GM12875 (cell line): ENCODE measurements around the gene XPC.

Experiments used
- H3K4me3 ChIP-seq: one replicate; pipeline ENCODE4 v1.5.1; 2011; ENCODE audit warnings: low read depth, low read length, control low read depth
- TF ChIP-seq, protein P1 (sequence below): IDR thresholded peaks from 2 replicates; pipeline ENCODE4 v1.5.1; 2011; ENCODE audit warnings: low read depth, mild to moderate bottlenecking, control low read depth, inconsistent platforms, low read length, moderate library complexity, borderline replicate concordance; ENCODE audit not compliant: insufficient read depth

XPC gene

DNA sequence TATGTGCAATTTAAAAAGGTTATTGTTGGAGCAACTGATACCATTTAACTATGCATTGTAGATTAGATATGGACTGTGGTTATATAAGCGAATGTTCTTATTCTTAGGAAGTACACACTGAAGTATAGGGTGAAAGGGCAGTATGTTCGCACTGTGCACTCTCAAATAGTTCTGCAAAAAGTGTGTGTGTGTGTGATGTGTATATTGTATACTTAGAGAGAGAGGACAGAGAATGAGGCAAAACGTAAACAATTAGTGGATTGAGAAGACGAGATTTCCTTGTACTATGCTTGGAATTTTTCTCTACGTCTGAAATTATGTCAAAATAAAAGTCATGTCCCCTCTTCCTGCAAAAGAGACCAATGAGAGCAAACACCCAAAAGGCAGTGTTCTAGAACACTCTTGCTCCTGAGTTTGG, 30.6 kb upstream of the XPC start:
- no peak overlapping the region for H3K4me3 ChIP-seq
- TF ChIP-seq, protein P1, sequence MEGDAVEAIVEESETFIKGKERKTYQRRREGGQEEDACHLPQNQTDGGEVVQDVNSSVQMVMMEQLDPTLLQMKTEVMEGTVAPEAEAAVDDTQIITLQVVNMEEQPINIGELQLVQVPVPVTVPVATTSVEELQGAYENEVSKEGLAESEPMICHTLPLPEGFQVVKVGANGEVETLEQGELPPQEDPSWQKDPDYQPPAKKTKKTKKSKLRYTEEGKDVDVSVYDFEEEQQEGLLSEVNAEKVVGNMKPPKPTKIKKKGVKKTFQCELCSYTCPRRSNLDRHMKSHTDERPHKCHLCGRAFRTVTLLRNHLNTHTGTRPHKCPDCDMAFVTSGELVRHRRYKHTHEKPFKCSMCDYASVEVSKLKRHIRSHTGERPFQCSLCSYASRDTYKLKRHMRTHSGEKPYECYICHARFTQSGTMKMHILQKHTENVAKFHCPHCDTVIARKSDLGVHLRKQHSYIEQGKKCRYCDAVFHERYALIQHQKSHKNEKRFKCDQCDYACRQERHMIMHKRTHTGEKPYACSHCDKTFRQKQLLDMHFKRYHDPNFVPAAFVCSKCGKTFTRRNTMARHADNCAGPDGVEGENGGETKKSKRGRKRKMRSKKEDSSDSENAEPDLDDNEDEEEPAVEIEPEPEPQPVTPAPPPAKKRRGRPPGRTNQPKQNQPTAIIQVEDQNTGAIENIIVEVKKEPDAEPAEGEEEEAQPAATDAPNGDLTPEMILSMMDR, result no peak

DNA sequence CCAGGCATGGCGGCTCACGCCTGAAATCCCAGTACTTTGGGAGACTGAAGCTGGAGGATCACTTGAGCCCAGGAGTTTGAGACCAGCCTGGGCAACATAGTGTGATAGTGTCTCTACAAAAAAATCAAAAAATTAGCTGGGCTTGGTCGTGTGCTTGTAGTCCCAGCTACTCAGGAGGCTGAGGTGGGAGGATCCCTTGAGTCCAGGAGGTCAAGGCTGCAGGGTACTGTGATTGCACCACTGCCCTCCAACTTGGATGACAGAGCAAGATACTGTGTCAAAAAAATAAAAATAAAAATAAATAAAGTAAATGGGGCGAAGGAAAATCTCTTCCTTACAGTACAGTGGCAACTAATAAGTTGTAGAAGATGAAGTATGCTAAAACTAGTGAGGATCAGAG, 29.8 kb upstream of the XPC start:
- H3K4me3 ChIP-seq, result no peak overlapping the region
- TF ChIP-seq, protein P1, result no peak

DNA sequence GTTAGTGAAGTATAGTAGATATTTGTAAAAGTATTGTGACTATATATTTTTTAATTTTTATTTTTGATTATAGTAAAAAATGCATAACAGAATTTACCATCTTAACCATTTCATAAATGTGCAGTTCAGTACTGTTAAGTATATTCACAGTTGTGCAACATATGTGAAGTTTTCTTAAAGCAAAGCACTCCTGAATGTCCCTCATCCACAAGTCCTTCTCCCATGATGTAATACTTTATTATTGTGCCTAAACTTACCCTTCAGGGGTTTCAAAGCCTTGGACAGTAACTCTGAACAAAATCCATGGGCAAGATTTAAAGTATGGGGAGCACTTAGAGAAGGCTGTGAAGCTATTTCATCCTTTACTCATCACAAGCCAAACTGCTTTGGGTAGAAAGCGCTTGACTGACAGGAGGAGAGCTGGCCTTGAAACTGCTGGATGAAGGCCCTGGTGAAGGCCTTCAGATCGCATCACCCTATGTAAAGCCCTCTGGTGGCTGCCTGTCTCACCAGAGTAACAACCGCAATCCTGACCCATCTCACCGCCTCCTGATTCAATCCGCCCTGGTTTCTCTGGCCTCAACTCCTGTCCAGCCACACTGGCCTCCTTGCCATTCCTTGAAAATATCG, 28.3 kb upstream of the XPC start:
- TF ChIP-seq, protein P1, result no peak
- no peak overlapping the region for H3K4me3 ChIP-seq

DNA sequence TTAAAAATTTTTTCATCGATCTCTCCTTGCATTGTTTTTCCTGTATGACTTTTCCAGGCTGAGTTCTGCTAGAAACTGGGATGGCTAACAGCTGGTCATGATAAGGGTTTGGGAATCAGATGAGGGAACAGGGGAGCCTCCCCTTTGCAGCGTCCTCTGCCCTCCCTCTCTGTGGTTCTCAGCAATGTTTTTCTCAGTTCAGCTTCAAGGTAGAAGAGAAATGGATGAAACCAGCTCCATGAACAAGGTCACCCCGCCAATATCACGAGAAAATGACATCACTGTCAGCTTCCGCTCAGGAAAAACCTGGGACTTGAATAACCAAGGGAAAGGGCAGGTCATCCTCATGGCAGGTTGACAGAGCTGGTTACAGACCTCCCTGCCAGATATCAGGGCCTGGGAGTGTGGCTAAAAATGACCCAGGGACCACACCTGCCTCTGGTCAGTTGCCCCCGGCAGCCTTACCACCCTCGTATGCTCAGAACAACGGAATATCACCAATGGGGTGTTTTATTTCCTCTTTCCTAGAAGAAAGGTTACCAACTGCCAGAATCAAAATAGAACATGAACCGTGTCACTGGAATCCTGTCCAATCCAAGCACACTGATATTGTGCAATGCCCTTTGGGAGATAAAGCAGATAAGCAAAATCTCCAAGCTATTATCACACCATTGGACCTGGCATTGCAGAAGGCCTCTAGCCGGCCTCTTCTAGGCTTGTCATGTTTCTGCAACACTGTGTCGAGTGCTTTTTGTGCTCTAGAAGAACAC, 26.3 kb upstream of the XPC start:
- TF ChIP-seq, protein P1, result no peak
- no peak overlapping the region for H3K4me3 ChIP-seq

DNA sequence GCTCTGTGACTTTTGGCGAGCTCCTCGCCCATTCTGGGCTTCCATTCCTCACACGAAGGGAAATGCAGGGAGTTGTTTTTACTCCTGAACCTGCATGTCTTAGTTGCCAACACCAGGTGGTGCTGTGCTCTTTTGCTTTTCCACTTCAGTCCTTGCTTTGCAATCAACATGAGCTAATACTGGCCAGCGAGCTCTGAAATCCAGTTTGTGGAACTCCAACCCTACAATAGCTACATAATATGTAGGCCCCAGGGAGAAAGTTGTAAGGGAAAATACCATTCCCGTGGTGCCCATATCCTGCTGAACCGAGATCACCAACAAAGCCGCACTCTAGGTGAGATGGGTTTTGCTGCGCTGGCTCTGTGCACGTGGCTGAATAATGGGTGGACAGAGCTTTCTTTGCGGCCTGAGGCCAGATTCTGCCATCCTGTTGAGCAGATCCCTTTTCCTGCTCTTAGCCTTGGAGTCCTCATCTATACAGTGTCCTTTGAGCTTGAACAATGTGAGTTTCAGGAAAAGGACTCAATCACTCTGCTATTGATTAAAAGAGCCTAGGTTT, 25.2 kb upstream of the XPC start:
- H3K4me3 ChIP-seq, result no peak overlapping the region
- TF ChIP-seq, protein P1, result peak; percentile 78

DNA sequence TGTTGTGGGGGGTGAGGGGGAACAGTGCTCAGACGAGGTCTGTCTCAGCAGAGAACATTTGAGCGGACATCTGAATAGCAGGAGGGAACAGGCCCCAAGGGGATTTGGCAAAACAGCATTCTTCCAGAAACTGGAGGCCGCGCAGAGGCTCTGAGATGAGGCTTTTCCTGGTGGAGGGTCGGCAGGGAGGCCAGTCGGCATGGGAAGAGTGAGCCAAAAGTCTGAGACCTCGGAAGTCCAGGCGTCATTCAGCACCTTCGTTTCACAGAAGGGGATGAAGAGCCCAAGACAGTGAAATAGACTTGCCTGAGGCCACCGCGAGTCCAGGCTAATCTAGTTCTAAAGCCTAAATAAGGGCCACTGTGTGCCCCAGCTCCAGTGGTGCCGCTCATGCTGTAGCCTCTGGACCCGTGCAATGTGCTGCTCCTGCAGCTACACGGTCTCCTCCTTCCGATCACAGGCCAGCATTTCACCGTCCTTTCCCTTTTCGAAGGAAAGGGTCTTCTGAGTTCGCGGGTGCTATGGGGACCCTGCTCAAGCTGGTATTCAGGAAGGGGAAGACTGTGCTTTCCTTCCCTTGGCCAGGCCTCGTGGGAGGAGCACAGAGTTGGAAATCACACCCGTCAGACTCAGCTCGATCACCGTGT, 24.6 kb upstream of the XPC start:
- TF ChIP-seq, protein P1, result no peak

More for the DNA sequence above, 24.6 kb upstream of the XPC start:
- H3K4me3 ChIP-seq, result no peak overlapping the region
